Karpas-422 (cell line): ENCODE data around the gene PTMA. TPM values are rescaled to one million over a fixed set of nuclear protein-coding genes. Genes with fewer than 3 reads are reported as not detected.

Experiments used
- DNase-seq: peaks from one replicate; pipeline ENCODE4 v3.0.0-alpha.2; 2015
- H2AFZ ChIP-seq: fragments of 200-600 bp; sonication (generic); 2 replicates; pipeline ENCODE4 v1.6.1; 2014; ENCODE audit warnings: antibody characterized with exemption, low read length, mixed read lengths
- H3K27ac ChIP-seq: fragments of 200-600 bp; sonication (generic); 2 replicates; pipeline ENCODE4 v1.5.1; 2014; ENCODE audit warnings: mild to moderate bottlenecking, low read length, moderate library complexity
- H3K27me3 ChIP-seq: fragments of 200-600 bp; sonication (generic); 2 replicates; pipeline ENCODE4 v1.6.1; 2014; ENCODE audit warnings: low read length, mixed read lengths
- H3K36me3 ChIP-seq: fragments of 200-600 bp; sonication (generic); 2 replicates; pipeline ENCODE4 v1.6.1; 2014; ENCODE audit warnings: low read length, mixed read lengths; ENCODE audit not compliant: insufficient read depth
- H3K4me1 ChIP-seq: fragments of 200-600 bp; sonication (generic); 2 replicates; pipeline ENCODE4 v1.6.1; 2014; ENCODE audit warnings: mild to moderate bottlenecking, low read length, mixed read lengths
- H3K4me2 ChIP-seq: fragments of 200-600 bp; sonication (generic); 2 replicates; pipeline ENCODE4 v1.6.1; 2014; ENCODE audit warnings: low read length, low read depth, mild to moderate bottlenecking; ENCODE audit not compliant: poor library complexity, severe bottlenecking
- H3K4me3 ChIP-seq: fragments of 200-600 bp; sonication (generic); 2 replicates; pipeline ENCODE4 v1.5.1; 2014; ENCODE audit warnings: mild to moderate bottlenecking, antibody characterized with exemption, low read length, mixed read lengths
- H3K79me2 ChIP-seq: fragments of 200-600 bp; sonication (generic); 2 replicates; pipeline ENCODE4 v1.6.1; 2014; ENCODE audit warnings: mild to moderate bottlenecking, low read length, mixed read lengths
- H3K9ac ChIP-seq: fragments of 200-600 bp; sonication (generic); 2 replicates; pipeline ENCODE4 v1.6.0; 2014; ENCODE audit warnings: low read length
- H3K9me2 ChIP-seq: fragments of 200-600 bp; sonication (generic), shearing (Covaris generic); replicated peaks from 2 replicates; pipeline ENCODE4 v1.6.0; 2014; ENCODE audit warnings: mild to moderate bottlenecking, low read length, moderate library complexity; ENCODE audit not compliant: insufficient read depth
- H3K9me3 ChIP-seq: fragments of 300-700, 200-600 bp; sonication (generic); 2 replicates; pipeline ENCODE4 v1.6.1; 2014; ENCODE audit warnings: low read length, mixed read lengths
- H4K20me1 ChIP-seq: fragments of 200-600 bp; sonication (generic); 2 replicates; pipeline ENCODE4 v1.6.1; 2014; ENCODE audit warnings: mild to moderate bottlenecking, antibody characterized with exemption, low read length, low read depth; ENCODE audit not compliant: insufficient read depth
- total RNA-seq: library from RNA; depleted of rRNA; stranded (reverse); fragments of >200 nt; shearing (Covaris generic); gene quantifications from 2 replicates; pipeline ENCODE4 v1.2.3, GENCODE V29; 2014; ENCODE audit warnings: low replicate concordance

Gene PTMA
- total RNA-seq, 1 experiment from 2014 or later, result 1,657 TPM

DNA sequence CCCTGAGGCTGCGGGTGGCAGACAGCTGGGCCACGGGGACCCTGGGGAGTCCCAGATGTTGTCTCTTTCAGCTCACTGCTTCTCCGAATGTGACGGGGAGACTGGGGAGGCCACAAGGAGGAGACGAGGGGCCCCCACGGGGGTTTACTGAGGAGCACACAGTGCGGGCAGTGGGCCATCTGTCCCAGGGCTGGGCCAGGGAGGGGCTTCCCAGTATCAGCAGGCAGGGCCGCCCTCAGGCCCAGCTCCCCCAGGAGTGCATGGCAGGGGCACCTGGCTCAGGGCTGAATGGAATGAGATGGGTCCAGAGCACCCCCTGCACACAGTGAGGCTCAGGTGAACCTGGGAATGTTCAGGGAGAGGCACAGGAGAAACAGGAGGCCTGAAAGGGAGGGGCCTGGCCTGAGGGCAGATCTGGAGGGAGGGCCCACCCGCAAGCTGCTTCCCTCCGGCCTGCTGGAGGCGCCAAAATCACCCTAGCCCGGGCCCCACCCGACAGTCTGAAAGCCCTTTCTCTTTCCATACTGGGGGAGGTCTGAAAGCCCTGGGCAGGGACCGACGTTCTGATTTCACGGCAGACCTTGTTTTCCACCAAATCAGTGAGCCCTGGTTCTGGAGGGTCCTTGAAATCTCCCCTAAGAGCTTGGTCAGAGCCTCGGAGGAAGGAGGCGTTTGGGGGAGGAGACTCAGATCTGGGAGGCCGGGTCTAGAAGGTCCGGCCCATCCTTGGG is 35.5 kb upstream of the PTMA start:
- H2AFZ ChIP-seq, result peak overlapping the region; percentile 18; the same call in 1 of the 2 replicates
- H3K4me3 ChIP-seq, result peak overlapping the region; percentile 85
- H3K4me1 ChIP-seq, result peaks cover 80% of the 10 kb centered on the region

DNA sequence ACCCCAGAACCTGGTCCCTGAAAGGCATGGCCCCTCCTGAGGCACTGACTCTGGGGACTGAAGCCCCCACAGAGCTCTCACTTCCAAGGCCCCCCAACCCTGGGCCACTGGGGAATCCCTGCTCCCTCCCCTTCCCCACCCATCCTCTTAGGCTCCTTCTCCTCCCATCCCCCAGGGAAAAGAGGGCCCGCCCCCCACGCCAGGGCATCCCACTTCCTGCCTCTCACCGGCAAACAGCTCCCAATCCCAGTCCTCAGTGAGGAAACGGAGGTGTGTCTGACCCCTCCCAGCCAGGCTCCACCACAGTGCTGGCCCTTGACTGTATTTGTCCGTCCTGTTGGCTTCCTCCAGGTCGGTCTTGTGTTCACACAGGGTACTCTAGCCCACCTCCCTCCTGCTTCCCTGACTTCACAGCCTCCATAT is 35.0 kb upstream of the PTMA start:
- Histone ChIP-seq H4K20me1 (no peaks in the 10 kb centered on the region), H3K79me2 (no peaks in the 10 kb centered on the region), H2AFZ (no peak overlapping the region; the same call in 1 of the 2 replicates), H3K9me2 (no peaks in the 10 kb centered on the region), H3K9me3 (no peaks in the 10 kb centered on the region), H3K27ac (peak overlapping the region; percentile 100), H3K36me3 (no peaks in the 10 kb centered on the region), H3K9ac (peak overlapping the region; percentile 96), H3K4me1 (peaks cover 76% of the 10 kb centered on the region), H3K27me3 (no peaks in the 10 kb centered on the region), H3K4me3 (peak overlapping the region; percentile 85), H3K4me2 (peak overlapping the region; percentile 84)
- peak; percentile 45 for DNase-seq

More for the DNA sequence above, 35.5 kb upstream of the PTMA start:
- no peaks in the 10 kb centered on the region for H3K36me3 ChIP-seq
- no peaks in the 10 kb centered on the region for H3K9me2 ChIP-seq
- no peaks in the 10 kb centered on the region for H4K20me1 ChIP-seq
- peak overlapping the region; percentile 96 for H3K9ac ChIP-seq
- peak overlapping the region; percentile 84 for H3K4me2 ChIP-seq
- peak; percentile 92 for DNase-seq
- H3K27me3 ChIP-seq, result no peaks in the 10 kb centered on the region
- no peaks in the 10 kb centered on the region for H3K9me3 ChIP-seq
- H3K27ac ChIP-seq, result peak overlapping the region; percentile 100
- H3K79me2 ChIP-seq, result no peaks in the 10 kb centered on the region

DNA sequence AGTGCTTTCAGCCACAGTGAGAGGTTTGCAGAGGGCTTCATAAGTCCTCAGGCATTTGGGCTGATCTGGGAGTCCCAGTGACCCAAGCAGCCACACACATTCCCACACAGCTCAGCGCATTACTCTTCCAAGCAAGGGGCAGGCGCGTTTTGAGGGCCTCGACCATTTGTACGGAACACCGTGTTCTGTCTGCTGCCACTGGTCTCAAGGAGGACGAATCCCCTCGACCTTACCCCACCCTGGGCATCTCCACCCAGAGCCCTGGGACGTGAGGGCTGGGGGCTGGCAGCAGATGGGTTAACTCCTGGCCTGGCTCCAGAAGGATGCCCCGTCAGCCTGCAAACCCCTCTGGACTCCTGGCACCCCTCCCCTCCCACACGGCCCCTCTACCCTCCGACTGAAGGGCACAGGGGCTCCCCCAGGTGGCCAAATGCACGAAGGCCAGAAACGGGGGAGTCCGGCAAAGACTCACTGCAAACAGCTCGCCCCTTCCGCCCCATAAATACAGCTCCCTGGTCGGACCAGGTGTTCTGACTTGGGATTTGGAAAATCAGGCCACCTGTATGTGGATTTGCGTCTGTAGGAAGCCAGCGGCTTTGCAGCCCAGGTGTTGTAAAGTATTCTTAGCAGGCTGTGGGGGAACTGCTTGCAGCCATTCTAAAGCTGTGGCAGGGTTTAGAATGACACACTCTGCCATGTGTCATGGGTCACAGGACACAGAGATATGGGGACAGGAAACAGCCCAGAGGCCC is 33.6 kb upstream of the PTMA start:
- Histone ChIP-seq H3K9ac (peak overlapping the region; percentile 96), H3K27ac (peak overlapping the region; percentile 100), H2AFZ (peak overlapping the region; percentile 19; the same call in 1 of the 2 replicates)

DNA sequence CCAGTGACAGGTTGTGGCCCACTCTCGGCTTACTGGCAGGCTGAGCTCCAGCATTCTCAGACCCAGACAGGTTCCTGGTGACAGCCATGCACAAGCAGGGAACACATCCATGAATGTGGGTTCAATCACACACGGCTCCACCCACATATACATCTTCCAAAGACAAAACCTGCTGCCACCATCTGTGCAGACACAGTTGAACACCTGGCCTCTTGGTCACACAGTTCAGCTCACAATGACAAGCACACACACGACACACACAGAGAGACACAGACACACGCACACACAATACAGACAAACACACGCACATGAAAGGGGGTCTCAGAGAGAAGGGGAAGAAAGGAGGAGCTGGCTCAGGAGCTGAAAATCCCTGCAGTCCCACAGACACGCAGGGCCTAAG is 32.1 kb upstream of the PTMA start:
- DNase-seq, result no peak
- peaks cover 71% of the 10 kb centered on the region for H3K4me1 ChIP-seq
- no peak overlapping the region for H3K4me2 ChIP-seq
- H3K79me2 ChIP-seq, result no peaks in the 10 kb centered on the region
- no peaks in the 10 kb centered on the region for H3K27me3 ChIP-seq
- H3K9me2 ChIP-seq, result no peaks in the 10 kb centered on the region
- no peaks in the 10 kb centered on the region for H3K36me3 ChIP-seq
- no peaks in the 10 kb centered on the region for H3K9me3 ChIP-seq
- peak overlapping the region; percentile 4; the same call in 1 of the 2 replicates for H3K9ac ChIP-seq
- peak overlapping the region; percentile 100 for H3K27ac ChIP-seq
- H4K20me1 ChIP-seq, result no peaks in the 10 kb centered on the region
- H2AFZ ChIP-seq, result no peak overlapping the region; the same call in 1 of the 2 replicates
- H3K4me3 ChIP-seq, result no peak overlapping the region

More for the DNA sequence above, 33.6 kb upstream of the PTMA start:
- Histone ChIP-seq H3K4me1 (peaks cover 72% of the 10 kb centered on the region), H3K9me2 (no peaks in the 10 kb centered on the region), H3K27me3 (no peaks in the 10 kb centered on the region), H3K36me3 (no peaks in the 10 kb centered on the region), H3K9me3 (no peaks in the 10 kb centered on the region), H3K79me2 (no peaks in the 10 kb centered on the region), H3K4me2 (peak overlapping the region; percentile 84), H4K20me1 (no peaks in the 10 kb centered on the region), H3K4me3 (peak overlapping the region; percentile 25; the same call in 1 of the 2 replicates)
- peak; percentile 95 for DNase-seq

DNA sequence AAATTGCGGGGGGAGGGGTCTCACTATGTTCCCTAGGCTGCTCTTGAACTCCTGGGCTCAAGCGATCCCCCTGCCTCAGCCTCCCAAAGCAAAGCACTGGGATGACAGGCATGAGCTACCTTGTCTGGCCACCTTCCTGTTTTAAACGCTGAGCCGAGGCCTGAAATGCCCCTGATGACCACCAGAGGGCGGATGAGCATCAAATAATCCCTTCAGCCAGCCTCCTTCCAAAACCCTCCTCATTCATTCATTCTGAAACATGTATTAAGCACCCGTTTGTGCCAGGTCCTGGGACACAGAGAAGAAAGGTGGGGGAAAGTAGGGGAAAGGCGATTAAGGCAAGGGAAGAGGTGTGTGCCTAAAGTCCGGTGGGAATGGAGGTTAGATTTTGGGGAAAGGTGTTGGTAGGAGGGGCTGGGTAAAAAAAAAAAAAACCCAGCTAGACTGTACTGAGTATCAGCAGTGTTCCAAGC is 30.7 kb upstream of the PTMA start:
- DNase-seq, result peak; percentile 95
- no peaks in the 10 kb centered on the region for H3K27me3 ChIP-seq
- H3K9me3 ChIP-seq, result no peaks in the 10 kb centered on the region
- H3K9ac ChIP-seq, result no peak overlapping the region
- peak overlapping the region; percentile 35 for H3K4me2 ChIP-seq
- no peaks in the 10 kb centered on the region for H3K9me2 ChIP-seq
- H3K36me3 ChIP-seq, result no peaks in the 10 kb centered on the region
- H3K4me3 ChIP-seq, result no peak overlapping the region
- peaks cover 71% of the 10 kb centered on the region for H3K4me1 ChIP-seq
- H4K20me1 ChIP-seq, result no peaks in the 10 kb centered on the region
- H3K27ac ChIP-seq, result peak overlapping the region; percentile 35; the same call in 1 of the 2 replicates
- peaks cover 8% of the 10 kb centered on the region; the same call in 1 of the 2 replicates for H3K79me2 ChIP-seq
- no peak overlapping the region for H2AFZ ChIP-seq

DNA sequence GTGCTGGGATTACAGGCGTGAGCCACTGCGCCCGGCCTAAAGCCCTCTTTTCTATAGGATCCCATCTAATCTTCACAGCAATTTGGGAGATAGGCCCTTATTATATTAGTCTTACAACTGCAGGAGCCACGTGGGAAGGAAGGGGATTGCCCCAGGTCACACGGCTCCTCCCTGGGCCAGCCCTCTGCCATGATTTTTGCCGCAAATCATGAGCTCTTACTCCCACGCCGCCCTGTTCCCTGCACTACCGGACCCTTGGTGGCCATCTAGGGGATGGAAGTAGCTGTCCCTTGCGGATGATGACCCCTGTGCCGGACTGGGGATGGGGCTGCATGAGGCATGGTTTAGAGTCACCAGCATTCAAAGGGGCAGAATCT is 28.4 kb upstream of the PTMA start:
- Histone ChIP-seq H3K4me3 (peak overlapping the region; percentile 76; the same call in 1 of the 2 replicates), H3K9me2 (no peaks in the 10 kb centered on the region), H3K27ac (peak overlapping the region; percentile 97), H4K20me1 (no peaks in the 10 kb centered on the region), H3K9me3 (no peaks in the 10 kb centered on the region), H3K4me2 (peak overlapping the region; percentile 82), H3K36me3 (no peaks in the 10 kb centered on the region), H3K9ac (peak overlapping the region; percentile 97), H3K4me1 (peaks cover 71% of the 10 kb centered on the region), H2AFZ (no peak overlapping the region), H3K27me3 (no peaks in the 10 kb centered on the region), H3K79me2 (peaks cover 13% of the 10 kb centered on the region)
- no peak for DNase-seq

DNA sequence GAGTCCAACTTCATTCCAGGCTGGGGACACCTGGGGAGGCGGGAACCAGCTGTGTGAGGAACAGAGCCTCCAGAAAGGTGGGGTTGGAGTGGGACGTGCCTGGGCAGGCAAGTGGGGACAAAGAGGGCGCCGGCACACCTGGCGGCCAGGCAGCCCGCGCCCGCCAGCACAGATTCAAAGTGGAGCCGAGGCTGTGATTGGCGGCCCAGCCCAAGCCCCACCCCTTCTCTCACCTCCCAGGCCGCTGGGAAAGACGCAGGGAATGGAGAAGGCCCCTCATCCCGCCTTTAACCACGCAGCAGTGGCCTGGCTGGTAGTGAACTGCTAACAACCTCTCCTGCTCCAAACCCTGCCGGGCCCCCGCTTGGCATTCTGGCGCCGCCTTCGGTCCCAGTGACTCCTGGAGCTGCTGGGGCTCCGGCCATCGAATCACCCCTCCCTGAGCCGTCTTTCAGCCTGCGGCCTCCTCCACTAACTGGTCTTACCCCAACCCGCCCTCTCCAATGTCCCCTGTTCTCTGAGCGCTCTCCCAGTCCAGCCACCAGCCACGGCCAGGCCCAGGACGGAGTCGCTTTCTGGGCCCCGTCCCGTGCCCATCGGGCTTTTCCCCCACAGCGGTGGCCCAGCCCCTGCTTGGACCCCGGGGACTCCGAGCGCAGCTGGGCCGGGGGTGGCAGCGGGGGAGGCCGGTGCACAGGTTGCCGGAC is 27.9 kb upstream of the PTMA start:
- H3K4me3 ChIP-seq, result peak overlapping the region; percentile 76

More for the DNA sequence above, 27.9 kb upstream of the PTMA start:
- peak overlapping the region; percentile 97 for H3K9ac ChIP-seq
- no peaks in the 10 kb centered on the region for H3K27me3 ChIP-seq
- no peaks in the 10 kb centered on the region for H3K36me3 ChIP-seq
- H3K4me2 ChIP-seq, result peak overlapping the region; percentile 82
- H3K4me1 ChIP-seq, result peaks cover 71% of the 10 kb centered on the region
- no peaks in the 10 kb centered on the region for H4K20me1 ChIP-seq
- no peaks in the 10 kb centered on the region for H3K9me3 ChIP-seq
- peaks cover 17% of the 10 kb centered on the region for H3K79me2 ChIP-seq
- peak; percentile 44 for DNase-seq
- H2AFZ ChIP-seq, result peak overlapping the region; percentile 60; the same call in 1 of the 2 replicates
- peak overlapping the region; percentile 97 for H3K27ac ChIP-seq
- no peaks in the 10 kb centered on the region for H3K9me2 ChIP-seq
